HEK293T (cell line): ENCODE results near the gene CLCA1.

Experiments used
- CTCF ChIA-PET: fragments of 350-600 bp; formaldehyde crosslinking; extraction: SDS; loops from one replicate; lab custom pipeline; 2021; ENCODE audit warnings: antibody characterized with exemption, inconsistent platforms; lab: Yijun Ruan, JAX
- POLR2A ChIA-PET: fragments of 350-600 bp; formaldehyde crosslinking; extraction: SDS; loops from one replicate; lab custom pipeline; 2020; ENCODE audit warnings: antibody characterized with exemption, inconsistent platforms; lab: Yijun Ruan, JAX
- DNase-seq: peaks from one replicate; pipeline ENCODE4 v3.0.0; 2012; ENCODE audit warnings: mixed read lengths; ENCODE audit errors: extremely low spot score
- ARNT ChIP-seq: fragments of 450-650 bp; IDR thresholded peaks from 2 replicates; pipeline ENCODE4 v1.6.1; 2017; ENCODE audit warnings: mild to moderate bottlenecking
- BHLHE40 ChIP-seq: fragments of 450-650 bp; IDR thresholded peaks from 2 replicates; pipeline ENCODE4 v1.6.1; 2016; ENCODE audit warnings: mild to moderate bottlenecking, moderate library complexity, borderline replicate concordance
- CTBP1 ChIP-seq: fragments of 450-650 bp; IDR thresholded peaks from 2 replicates; pipeline ENCODE4 v1.6.1; 2016; ENCODE audit warnings: borderline replicate concordance
- ELF4 ChIP-seq: fragments of 450-650 bp; IDR thresholded peaks from 2 replicates; pipeline ENCODE4 v1.6.1; 2017; ENCODE audit warnings: antibody characterized with exemption
- FOXA1 ChIP-seq: fragments of 450-650 bp; IDR thresholded peaks from 2 replicates; pipeline ENCODE4 v1.6.1; 2016; ENCODE audit warnings: mild to moderate bottlenecking
- FOXK2 ChIP-seq: fragments of 450-650 bp; IDR thresholded peaks from 2 replicates; pipeline ENCODE4 v1.6.1; 2016; ENCODE audit warnings: mild to moderate bottlenecking
- FOXM1 ChIP-seq: fragments of 450-650 bp; IDR thresholded peaks from 2 replicates; pipeline ENCODE4 v1.6.1; 2017; ENCODE audit warnings: mild to moderate bottlenecking, borderline replicate concordance
- HDGF ChIP-seq: fragments of 450-650 bp; IDR thresholded peaks from 2 replicates; pipeline ENCODE4 v1.6.1; 2017; ENCODE audit warnings: antibody characterized with exemption, borderline replicate concordance
- L3MBTL2 ChIP-seq: fragments of 450-650 bp; conservative IDR thresholded peaks from 2 replicates; pipeline ENCODE4 v1.6.1; 2016; ENCODE audit warnings: mild to moderate bottlenecking
- LEF1 ChIP-seq: fragments of 450-650 bp; IDR thresholded peaks from 2 replicates; pipeline ENCODE4 v1.6.1; 2017; ENCODE audit warnings: mild to moderate bottlenecking, borderline replicate concordance
- NFRKB ChIP-seq: fragments of 450-650 bp; IDR thresholded peaks from 2 replicates; pipeline ENCODE4 v1.6.1; 2016; ENCODE audit warnings: mild to moderate bottlenecking, moderate library complexity
- PKNOX1 ChIP-seq: fragments of 450-650 bp; IDR thresholded peaks from 2 replicates; pipeline ENCODE4 v1.6.1; 2016
- SP1 ChIP-seq: fragments of 450-650 bp; IDR thresholded peaks from 2 replicates; pipeline ENCODE4 v1.6.1; 2017
- SUZ12 ChIP-seq: fragments of 450-650 bp; IDR thresholded peaks from 2 replicates; pipeline ENCODE4 v1.6.1; 2016; ENCODE audit warnings: mild to moderate bottlenecking
- TARDBP ChIP-seq: fragments of 450-650 bp; IDR thresholded peaks from 2 replicates; pipeline ENCODE4 v1.6.1; 2016
- ZNF384 ChIP-seq: fragments of 450-650 bp; IDR thresholded peaks from 2 replicates; pipeline ENCODE4 v1.6.1; 2016

The CLCA1 gene

DNA sequence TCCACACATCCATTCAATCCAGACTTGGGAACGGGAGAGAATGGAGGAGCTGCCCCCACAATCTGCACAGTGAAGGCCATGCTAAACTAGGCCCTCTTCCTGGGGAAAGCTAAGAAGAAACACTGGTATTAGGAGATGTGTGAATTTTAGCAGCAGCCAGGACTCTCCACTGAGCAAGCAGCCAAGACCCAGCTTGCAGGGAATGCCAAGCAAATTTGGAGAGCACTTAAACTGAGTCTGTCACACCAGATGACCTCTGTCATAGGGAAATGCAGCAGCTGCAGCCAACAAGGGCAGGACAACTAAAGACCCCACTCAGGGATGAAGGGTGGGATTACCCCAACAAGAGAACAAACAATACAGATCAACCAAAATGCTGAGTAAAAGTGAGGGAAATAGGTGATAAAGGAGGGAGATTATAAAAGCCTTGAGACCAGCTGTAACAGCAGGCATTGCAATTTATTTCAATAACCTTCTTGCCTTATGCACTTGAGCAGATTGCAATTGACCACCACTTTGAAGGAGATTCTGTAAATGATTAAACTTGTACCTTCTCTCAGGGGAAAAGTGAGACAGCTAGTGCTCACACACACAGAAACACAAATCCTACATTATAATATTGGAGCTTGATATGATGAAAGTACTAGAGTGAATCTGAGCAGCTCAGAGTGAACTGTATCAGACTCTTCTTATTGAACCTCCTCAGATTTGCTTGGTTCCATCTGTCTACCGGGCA is 2.5 kb upstream of the CLCA1 start:
- ChIA-PET CTCF (no interaction called here), POLR2A (no interaction called here)
- no peak for TF ChIP-seq PKNOX1
- TF ChIP-seq ARNT = no peak
- TF ChIP-seq TARDBP = no peak
- no peak for TF ChIP-seq NFRKB
- DNase-seq = no peak

GRCh38 chr1:86466986-86467385 is 1.7 kb upstream of the CLCA1 start:
- DNase-seq = no peak
- POLR2A ChIA-PET = no interaction called here
- no peak for TF ChIP-seq L3MBTL2
- TF ChIP-seq BHLHE40 = no peak
- no peak for TF ChIP-seq SUZ12
- no peak for TF ChIP-seq SP1
- TF ChIP-seq CTBP1 = no peak
- no peak for TF ChIP-seq ELF4
- TF ChIP-seq FOXK2 = no peak
- TF ChIP-seq NFRKB = no peak
- no peak for TF ChIP-seq ZNF384
- TF ChIP-seq LEF1 = no peak
- TF ChIP-seq ARNT = no peak
- no peak for TF ChIP-seq FOXA1
- CTCF ChIA-PET = no interaction called here

DNA sequence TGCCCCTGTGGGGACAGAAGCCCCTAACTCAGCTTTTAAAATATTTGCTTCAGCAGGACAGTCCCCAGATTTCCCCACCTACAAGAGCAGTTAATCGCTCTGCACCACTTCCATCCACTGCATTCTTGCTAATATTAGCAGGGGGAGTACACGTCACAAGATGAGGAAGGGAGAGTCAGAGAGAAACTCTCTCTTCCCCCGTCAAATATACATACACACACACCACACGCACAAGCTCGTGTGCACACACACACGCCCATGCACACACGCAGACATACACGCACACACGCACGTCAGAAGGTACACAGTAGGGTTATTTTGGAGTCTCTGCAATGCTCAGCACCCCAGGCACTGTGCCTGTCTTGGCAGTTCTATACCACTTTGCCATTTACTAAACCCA is 2.1 kb downstream of the CLCA1 start:
- POLR2A ChIA-PET = no interaction called here
- DNase-seq = no peak
- CTCF ChIA-PET = no interaction called here
- TF ChIP-seq NFRKB (no peak), SUZ12 (no peak), HDGF (no peak), BHLHE40 (no peak), FOXA1 (no peak), FOXK2 (no peak), TARDBP (no peak), ARNT (no peak), PKNOX1 (no peak), LEF1 (no peak), SP1 (no peak), ZNF384 (no peak), FOXM1 (no peak)

GRCh38 chr1:86471291-86471690 is 2.6 kb downstream of the CLCA1 start:
- POLR2A ChIA-PET = no interaction called here
- TF ChIP-seq FOXA1 (no peak), SUZ12 (no peak), ZNF384 (no peak), L3MBTL2 (no peak), ARNT (no peak), FOXK2 (no peak), ELF4 (no peak), TARDBP (no peak), CTBP1 (no peak), NFRKB (no peak), HDGF (no peak), PKNOX1 (no peak), FOXM1 (no peak)
- CTCF ChIA-PET = no interaction called here
- DNase-seq = no peak

DNA sequence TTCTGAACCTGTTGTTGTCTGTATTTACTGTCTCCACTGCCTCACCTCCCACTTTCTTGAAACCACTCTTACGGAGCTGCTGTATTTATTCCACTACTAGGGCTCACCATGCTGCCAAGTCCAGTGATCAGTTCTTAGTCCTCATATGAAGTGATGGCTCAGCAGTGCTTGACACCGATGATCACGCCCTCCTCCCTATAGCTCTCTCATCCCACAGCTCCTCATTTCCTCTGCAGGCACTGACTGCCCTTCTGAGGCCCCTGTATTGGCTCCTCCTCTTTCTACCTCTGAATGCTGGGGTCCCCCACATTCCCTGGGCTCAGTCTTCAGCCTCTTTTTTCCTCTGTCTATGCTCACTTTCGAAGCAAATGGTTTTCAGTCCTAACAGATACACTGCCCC is 3.4 kb downstream of the CLCA1 start:
- ChIA-PET POLR2A (no interaction called here), CTCF (interaction anchor here (0.6 kb wide), 2 partner anchors 64 to 271 kb away, joined by 3 read pairs; no protein-coding TSS in a partner anchor)
- DNase-seq = no peak
- TF ChIP-seq FOXK2 (no peak), TARDBP (no peak)

GRCh38 chr1:86472767-86473166 is 4.0 kb downstream of the CLCA1 start:
- no peak for TF ChIP-seq NFRKB
- TF ChIP-seq TARDBP = no peak
- no peak for TF ChIP-seq FOXA1
- TF ChIP-seq LEF1 = no peak
- no peak for TF ChIP-seq FOXM1
- no peak for TF ChIP-seq SUZ12
- TF ChIP-seq L3MBTL2 = no peak
- ChIA-PET POLR2A (no interaction called here), CTCF (interaction anchor here (1.5 kb wide), 1 partner anchor 12 kb away, joined by 5 read pairs; no protein-coding TSS in a partner anchor)
- DNase-seq = no peak

GRCh38 chr1:86477256-86477655 is 8.5 kb downstream of the CLCA1 start:
- CTCF ChIA-PET = no interaction called here
- POLR2A ChIA-PET = no interaction called here
- DNase-seq = no peak
- TF ChIP-seq HDGF = no peak
- TF ChIP-seq L3MBTL2 = no peak
- TF ChIP-seq FOXM1 = no peak
- no peak for TF ChIP-seq LEF1
- TF ChIP-seq BHLHE40 = no peak
- TF ChIP-seq PKNOX1 = no peak
- no peak for TF ChIP-seq FOXK2
- TF ChIP-seq ZNF384 = no peak
- no peak for TF ChIP-seq SP1
- no peak for TF ChIP-seq NFRKB
- no peak for TF ChIP-seq ELF4
